AG04450 (cell line): Measurements from ENCODE around the gene EVPLL. TPM values are rescaled to one million over a fixed set of nuclear protein-coding genes. Genes with fewer than 3 reads are reported as not detected.

Experiments used
- CTCF ChIA-PET: fragments of 300-600, 350-600 bp; formaldehyde crosslinking; extraction: SDS; loops from one replicate; lab custom pipeline; 2022; ENCODE audit warnings: antibody characterized with exemption, inconsistent platforms; lab: Charles Lee
- POLR2A ChIA-PET: fragments of 350-600 bp; formaldehyde crosslinking; extraction: SDS; loops from one replicate; lab custom pipeline; 2021; ENCODE audit warnings: antibody characterized with exemption, inconsistent platforms; lab: Yijun Ruan, JAX
- DNase-seq: peaks from one replicate; pipeline ENCODE4 v3.0.0-alpha.2; 2011; ENCODE audit warnings: low read depth, low spot score
- H3K27ac ChIP-seq: one replicate; pipeline ENCODE4 v1.5.1; 2012; ENCODE audit warnings: low read depth, low read length, control low read depth
- H3K27me3 ChIP-seq: one replicate; pipeline ENCODE4 v1.6.0; 2012; ENCODE audit warnings: low read length; ENCODE audit not compliant: control insufficient read depth, insufficient read depth
- H3K4me3 ChIP-seq: 2 replicates; pipeline ENCODE4 v1.5.1; 2011; ENCODE audit warnings: mild to moderate bottlenecking, low read depth, low read length, control low read depth
- H3K9me3 ChIP-seq: 2 replicates; pipeline ENCODE4 v1.5.1; 2012; ENCODE audit warnings: low read length; ENCODE audit not compliant: control insufficient read depth, insufficient read depth
- CTCF ChIP-seq: IDR thresholded peaks from 2 replicates; pipeline ENCODE4 v1.5.1; 2011; ENCODE audit warnings: low read depth, low read length, control low read depth, inconsistent platforms
- polyA plus RNA-seq: library from polyadenylated mRNA; depleted of rRNA; stranded (reverse); fragments of >200 nt; gene quantifications from 2 replicates; pipeline ENCODE4 v1.2.3, GENCODE V29; 2011

Gene EVPLL
- polyA plus RNA-seq, 1 experiment: not detected

GRCh38 chr17:18361837-18362697 is 15.5 kb upstream of the EVPLL start:
- Histone ChIP-seq H3K4me3 (peak overlapping the region; percentile 77), H3K9me3 (no peaks in the 10 kb centered on the region; the same call in 1 of the 2 replicates), H3K27me3 (no peaks in the 10 kb centered on the region), H3K27ac (no peak overlapping the region)
- CTCF ChIA-PET: interaction anchor here (1.1 kb wide), 1 partner anchor 42 kb away, joined by 3 read pairs; no protein-coding TSS in a partner anchor
- POLR2A ChIA-PET: interaction anchor here (1.0 kb wide), 1 partner anchor 101 kb away, joined by 3 read pairs; no protein-coding TSS in a partner anchor
- no peak for TF ChIP-seq CTCF
- no peak for DNase-seq

GRCh38 chr17:18362698-18363100 is 14.9 kb upstream of the EVPLL start:
- no peak overlapping the region for H3K27ac ChIP-seq
- H3K4me3 ChIP-seq: peak overlapping the region; percentile 77
- ChIA-PET CTCF (no interaction called here), POLR2A (interaction anchor here (0.7 to 1.0 kb wide), 2 partner anchors 102 to 640 kb away, joined by 3 to 5 read pairs; no protein-coding TSS in a partner anchor)
- TF ChIP-seq CTCF: no peak
- no peaks in the 10 kb centered on the region; the same call in 1 of the 2 replicates for H3K9me3 ChIP-seq
- no peaks in the 10 kb centered on the region for H3K27me3 ChIP-seq
- DNase-seq: no peak

- POLR2A ChIA-PET: interaction anchor here (0.7 to 1.0 kb wide), 3 partner anchors 31 to 640 kb away, joined by 3 to 5 read pairs (median 3); no protein-coding TSS in a partner anchor
- no peak within 1 kb of the TSS for H3K27ac ChIP-seq
- peak within 1 kb of the TSS; percentile 77 for H3K4me3 ChIP-seq
- H3K9me3 ChIP-seq: no peaks in the 10 kb centered on the region; the same call in 1 of the 2 replicates
- H3K27me3 ChIP-seq: no peaks in the 10 kb centered on the region
- CTCF ChIA-PET: no interaction called here
- TF ChIP-seq CTCF: no peak
- DNase-seq: peak; percentile 41
These were observed 14.2 kb upstream of the EVPLL start, which contains the start of gene SHMT1 for GRCh38 chr17:18363101-18364049. SHMT1 (minus strand) TSS chr17:18363550; CDS start chr17:18355981, 7,569 bp downstream.

- Histone ChIP-seq H3K4me3 (no peak overlapping the region), H3K27ac (no peak overlapping the region), H3K9me3 (no peaks in the 10 kb centered on the region; the same call in 1 of the 2 replicates), H3K27me3 (no peaks in the 10 kb centered on the region)
- no peak for DNase-seq
- POLR2A ChIA-PET: no interaction called here
- CTCF ChIA-PET: interaction anchor here (0.6 kb wide), 1 partner anchor 1284 kb away, joined by 4 read pairs; the partner anchor contains the start of gene ALDH3A2
- no peak for TF ChIP-seq CTCF
These were observed 13.4 kb upstream of the EVPLL start for GRCh38 chr17:18364166-18364565.
